Stimulated activated CD4-positive, alpha-beta T cell treated with anti-CD3 and anti-CD28 coated beads, Interleukin-1b, Interleukin-23, amount 100 ng/mL, for 24 hours (primary cell): Measurements from ENCODE around the gene KRT74.

Experiments used
- DNase-seq, 4 experiments: peaks; one replicate each; pipeline ENCODE4 v3.0.0-alpha.2; 2020; ENCODE audit warnings: low read depth in 4 of 4, low spot score in 1 of 4

The KRT74 gene

DNA sequence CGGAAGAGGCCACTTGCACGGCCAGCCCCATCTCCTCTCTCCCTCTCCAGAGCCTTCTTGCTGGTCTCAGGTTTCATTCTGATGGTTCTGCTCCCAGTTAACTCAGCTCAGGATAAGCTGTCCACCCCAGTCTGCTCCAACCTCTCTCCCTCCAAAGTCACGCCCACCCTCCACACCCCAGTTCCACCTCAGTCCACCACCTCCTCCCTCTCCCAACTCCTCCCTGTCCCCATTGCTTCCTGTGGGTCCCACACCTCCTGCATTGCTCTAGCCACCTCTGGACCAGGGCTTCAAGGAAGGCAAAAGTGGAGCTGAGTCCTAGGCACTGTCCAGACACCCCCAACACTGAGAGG, 33.8 kb downstream of the KRT74 start:
- DNase-seq, result no peak

DNA sequence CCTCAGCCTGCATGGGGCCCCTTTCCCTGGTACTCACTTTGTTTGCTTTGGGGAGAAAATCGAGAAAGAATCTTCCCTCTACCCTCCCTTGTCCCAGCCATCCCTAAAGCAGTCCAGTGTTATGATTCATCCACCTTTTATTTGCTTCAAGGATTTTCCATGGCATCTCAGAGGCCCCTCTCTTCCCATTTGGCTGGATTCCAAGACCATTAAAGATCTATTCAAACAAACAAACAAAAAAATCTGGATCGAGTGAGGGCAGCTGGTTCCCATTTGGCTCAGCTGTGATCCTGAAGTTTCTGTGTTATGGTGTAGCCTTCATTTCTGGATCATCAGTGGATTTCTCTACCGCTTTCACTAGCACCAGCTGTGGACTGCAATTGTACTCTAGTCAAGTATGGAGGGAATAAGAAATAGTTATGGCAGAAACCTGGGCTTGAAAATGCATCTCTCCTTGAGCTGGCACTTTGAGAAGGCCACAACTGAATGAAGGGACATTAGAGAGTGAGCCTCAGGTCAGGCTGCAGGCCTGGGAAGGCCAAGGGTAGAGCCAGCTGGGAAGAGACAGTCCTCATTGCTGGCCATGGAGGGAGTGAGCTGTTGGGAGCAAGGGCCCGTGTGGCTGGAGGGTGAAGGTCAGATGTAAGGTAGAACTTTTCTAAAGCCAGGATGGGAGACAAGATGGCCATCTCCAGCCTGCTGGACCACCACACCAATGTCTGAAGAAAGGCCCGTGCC, 34.4 kb downstream of the KRT74 start:
- no peak for DNase-seq

DNA sequence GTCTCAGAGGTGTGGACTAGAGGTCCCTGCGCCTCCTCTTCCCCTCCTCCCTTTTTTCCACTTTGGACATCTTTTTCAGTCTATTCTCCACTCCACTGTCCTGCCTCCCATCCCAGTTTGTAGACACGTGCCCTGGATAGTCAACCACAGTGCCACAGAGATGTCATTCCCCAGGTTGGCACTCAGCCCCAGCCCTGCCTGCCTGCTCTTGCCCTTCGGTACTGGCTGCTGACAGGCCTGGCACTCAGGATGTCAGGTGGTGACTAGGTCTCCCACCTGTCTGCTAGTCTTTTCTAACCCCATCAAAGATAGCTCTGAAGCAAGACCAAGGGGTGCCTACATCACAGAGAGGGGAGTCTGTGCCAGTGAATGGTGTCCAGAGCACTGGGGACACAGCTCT, 36.5 kb downstream of the KRT74 start:
- no peak for DNase-seq

DNA sequence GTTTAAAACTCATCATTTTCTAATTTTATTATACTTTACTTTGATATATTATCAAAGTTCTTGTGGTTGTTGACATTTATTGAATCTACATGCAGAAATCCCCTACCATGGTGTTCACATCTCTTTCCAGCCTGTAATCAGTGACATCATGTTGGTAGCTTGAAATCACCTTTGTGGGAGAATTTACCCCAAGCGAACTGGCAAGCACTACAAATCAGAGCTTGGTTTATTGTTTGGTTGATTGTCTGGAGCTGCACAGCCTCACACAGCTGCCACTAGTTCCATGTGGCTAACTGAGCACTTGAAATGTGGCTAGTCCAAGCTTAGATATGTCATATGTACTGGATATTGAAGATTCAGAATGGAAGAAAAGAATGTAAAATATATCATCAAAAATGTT, 38.1 kb downstream of the KRT74 start:
- DNase-seq, result no peak

DNA sequence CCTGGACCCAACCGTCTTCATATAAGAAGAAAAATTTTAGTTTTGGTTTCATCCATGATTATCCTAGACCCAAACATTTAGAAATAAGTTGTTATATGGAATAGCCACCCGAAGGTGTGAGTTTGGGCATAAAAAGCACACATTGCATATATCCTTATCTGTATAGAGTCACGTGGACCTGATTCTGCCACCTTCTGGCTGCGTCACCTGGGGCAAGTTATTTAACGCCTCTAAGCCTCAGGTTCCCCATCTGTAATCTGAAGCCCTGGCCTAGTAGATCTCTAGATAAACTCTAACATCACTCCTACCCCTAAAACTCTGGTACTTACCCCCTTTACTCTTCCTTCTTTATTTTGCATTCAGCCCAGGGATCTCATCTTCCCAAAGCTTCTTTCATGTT, 39.2 kb downstream of the KRT74 start:
- DNase-seq, result no peak

DNA sequence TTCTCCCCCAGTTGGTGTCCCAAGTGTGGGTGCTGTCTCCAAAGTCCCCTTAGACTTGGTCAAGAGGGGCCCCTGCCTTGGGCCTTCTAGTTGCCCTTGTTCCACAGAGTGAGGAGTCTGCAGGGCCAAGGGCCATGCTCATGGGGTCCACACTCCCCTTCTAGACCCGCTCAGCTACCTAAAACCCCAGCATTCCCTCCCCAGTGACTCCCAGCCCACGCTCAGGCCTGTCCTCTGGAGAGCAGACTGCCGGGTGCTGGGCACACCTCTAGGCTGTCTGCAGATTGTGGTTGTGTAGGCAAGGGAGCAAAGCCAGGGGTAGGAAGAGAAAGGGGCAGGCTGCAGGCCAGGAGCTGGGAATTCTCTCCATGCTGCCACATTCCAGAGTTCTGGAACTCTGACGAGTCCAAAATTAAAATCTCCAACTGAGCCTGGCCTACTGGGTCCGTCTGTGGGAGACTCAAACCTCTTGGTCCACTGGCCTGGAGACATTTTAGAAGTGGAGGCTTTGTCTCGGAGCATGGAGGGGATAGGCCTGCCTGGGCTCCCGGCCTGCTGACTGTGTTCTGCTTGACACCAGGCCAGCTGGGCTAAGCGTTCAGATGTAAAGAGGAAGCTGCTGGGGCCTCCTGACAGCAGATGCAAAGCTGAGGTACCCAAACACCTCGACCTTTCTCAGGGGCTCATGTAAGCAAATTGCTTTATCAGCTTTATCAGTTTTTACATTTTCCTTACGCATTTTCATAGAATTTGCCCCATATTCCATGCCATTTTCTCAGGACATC, 39.8 kb downstream of the KRT74 start:
- DNase-seq, result no peak

DNA sequence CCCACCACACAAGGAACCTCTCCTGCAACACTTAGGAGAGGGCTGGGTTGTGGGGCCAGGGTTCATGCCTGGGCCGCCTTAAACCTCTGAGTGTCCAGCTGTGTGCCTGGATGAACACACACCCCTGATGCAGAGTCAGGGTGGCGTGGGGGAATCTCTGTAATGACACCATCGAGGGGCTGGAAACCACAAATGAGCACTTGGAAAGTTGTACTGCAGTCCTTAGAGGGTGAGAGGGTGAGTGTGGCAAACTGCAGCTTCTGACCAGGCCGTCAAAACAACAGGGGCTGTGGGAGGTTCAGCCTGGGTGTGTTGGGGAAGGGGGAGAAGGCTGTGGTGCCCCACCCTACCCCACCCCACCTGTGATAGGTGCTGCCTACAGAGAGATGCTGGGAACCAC, 41.0 kb downstream of the KRT74 start:
- no peak for DNase-seq

DNA sequence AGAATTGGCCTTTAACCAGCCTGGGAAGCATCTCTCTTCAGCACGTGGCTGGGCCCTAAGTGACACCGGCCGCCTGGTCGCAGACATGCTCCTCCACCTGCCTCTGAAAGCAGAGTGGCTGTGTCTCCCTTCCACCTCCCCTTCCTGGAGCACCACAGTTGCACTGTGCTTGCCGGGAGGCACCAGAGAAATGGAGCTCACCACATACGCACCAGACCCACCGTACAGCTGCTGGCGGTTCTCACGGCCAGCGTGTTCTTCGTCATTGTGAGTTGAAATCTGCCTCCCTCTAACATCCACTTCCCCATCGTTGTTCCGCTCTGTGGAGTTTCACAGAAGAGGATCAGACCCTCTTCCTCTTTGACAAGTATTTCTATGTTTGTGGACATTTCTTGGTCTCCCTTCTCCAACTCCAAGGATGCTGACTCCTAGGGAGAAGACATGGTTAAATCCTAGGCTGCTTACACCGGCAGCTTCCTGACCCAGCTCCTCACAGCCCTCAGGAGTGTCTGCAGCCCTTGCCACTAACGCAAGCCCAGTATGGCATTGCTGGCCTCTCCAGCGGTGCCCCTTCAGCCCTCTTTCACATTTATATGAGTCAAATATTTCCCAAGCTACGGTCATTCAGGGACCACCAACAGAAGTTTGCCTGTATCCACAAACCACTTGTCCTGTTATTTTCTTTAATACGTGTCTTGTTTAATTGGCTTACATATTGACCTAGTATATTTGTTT, 41.9 kb downstream of the KRT74 start:
- no peak for DNase-seq

DNA sequence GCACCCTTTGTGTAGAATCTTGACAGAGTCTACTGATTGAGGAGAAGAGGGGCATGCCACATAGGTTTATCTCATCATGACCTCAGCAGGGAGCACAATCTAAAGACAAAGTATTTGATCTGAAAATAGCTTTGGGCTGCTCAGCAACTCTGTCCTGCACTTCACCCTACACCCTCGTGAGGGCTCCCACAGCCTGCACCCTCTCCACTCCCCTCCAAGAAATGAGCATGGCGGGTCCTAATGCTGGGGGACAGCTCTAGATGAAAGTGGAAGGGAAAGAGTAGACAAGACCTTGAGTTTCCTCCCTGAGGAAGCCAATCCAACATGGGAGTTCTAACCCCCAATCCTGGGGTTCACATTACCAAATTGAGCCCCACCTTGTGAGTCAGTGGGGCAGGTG, 42.7 kb downstream of the KRT74 start:
- no peak for DNase-seq

DNA sequence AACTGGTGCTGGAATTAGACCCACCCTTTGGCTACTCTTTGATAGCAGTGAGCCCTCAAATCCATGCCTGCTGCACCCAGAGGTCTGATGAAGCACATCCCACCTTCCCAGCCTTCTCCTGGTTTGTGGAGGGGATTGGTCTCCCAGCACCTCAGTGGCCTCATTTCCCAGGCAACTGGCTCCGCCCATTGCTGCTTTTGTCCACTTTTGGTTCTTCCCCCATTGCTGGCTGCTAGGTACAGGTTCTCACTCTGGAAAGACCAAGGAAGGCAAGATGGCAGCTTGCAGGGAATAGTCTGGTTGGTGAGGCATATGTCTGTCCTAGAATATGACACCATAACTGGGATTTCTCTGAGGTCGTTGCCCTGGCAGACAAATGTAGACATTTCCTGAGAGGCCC, 43.3 kb downstream of the KRT74 start:
- DNase-seq, result no peak

DNA sequence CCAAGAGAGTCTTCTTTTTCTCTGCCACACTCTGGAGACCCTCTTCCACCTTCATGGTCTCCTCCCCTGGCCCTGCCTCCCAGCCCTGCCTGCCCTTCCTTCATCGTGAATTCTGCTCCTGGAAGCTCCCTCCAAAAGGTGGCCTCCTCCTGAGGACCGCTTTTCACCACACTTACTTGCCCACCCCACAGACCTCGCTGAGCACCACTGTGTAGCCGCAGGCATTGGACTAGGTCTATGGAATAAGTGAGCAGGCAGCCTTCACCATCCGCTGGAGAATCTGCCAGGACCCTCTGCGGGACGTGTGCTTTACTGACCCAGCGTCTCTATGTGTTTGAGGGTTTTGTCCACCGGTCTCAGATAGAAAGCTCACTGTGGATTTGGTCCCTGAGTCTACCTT, 43.8 kb downstream of the KRT74 start:
- DNase-seq, result no peak

DNA sequence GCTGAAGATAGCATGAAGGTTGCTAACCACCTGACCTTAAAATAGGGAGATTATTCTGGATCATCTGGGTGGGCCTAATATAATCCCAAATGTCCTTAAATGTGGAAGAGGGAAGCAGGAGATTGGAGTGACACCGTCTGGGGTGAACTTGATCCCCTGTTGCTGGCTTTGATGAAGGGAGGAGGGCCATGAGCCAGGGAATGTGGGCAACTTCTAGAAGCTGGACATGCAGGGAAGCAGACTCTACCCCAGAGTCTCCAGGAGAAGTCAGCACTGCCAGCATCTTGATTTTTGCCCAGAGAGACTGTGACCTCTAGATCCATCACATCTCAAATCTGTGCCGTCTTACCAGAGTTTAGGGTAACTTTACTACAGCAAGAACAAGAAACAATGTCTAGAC, 44.2 kb downstream of the KRT74 start:
- no peak for DNase-seq

DNA sequence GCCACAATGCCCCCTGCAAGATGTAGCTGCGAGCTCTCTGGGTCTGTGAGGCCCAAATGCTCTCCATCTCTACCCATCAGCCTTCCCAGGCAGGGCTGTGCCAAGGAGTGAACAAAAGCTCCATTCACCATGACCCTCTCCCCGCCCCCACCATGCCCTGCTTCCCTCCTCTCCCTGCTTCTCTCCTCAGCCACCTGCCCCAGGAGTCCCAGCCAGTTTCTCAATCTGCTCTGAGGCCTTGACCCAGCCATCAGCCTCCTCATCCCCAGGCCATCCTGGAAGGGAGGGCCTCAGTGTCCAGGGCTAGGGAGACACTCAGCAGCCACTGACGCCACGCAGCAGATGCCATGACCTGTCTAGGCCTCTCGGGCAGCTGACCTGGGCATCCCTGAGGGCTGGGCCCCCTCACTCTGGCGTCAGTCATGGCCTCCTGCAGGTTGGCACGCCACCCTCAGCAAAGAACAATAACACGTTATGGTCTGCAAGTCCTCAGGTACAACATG, 45.0 kb downstream of the KRT74 start:
- no peak for DNase-seq

DNA sequence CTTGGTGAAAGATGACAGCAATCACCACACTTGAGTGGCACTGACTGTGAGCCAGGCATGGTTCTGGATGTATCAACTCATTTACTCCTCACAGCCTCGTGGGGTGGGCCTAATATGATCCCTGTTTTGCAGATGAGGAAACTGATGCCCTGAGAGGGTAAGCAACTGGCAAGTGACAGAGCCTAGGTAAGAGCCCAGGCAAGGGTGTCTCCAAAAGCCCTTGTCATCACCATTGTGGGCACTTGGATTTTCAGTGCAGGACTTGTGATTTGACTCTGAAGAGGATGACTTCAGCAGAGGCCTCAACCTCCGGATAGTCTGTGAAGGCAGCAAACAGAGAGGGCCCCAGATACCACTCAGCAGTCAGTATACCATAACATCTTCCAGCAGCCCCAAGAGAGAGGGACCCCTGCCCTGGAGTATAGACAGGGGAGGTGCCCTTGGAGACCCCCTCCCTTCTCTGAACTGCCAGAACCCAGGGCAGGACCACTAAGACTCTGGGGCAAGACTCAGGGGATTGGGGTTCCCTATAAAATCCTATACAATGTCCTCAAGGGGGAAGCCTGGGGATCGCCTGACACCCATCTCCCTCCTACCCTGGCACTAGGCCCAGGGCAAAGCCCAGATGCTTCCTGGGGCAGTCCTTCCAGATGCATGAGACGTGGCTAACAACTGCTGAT, 46.4 kb downstream of the KRT74 start:
- no peak for DNase-seq

DNA sequence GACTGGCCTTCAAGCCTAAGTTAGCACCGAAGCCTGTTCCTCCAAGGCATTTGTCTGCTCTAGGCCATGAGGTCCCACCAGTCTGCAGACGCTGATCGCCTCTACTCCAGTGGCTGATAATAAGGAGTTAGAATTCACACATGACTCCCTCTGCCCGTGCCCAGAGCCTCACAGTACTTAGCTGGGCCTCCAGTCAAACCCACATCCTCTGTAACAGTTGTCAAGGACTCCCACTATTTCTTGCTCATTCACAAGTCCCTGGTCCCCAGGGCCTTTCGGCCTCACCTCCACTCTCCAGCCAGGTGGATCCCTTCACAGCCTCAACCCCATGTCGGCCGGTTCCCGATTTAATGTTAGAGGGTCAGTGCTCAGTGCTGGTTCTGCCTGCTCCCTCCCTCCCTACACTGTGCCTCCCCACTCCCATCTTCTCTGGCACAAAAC, 47.1 kb downstream of the KRT74 start:
- DNase-seq, result no peak

DNA sequence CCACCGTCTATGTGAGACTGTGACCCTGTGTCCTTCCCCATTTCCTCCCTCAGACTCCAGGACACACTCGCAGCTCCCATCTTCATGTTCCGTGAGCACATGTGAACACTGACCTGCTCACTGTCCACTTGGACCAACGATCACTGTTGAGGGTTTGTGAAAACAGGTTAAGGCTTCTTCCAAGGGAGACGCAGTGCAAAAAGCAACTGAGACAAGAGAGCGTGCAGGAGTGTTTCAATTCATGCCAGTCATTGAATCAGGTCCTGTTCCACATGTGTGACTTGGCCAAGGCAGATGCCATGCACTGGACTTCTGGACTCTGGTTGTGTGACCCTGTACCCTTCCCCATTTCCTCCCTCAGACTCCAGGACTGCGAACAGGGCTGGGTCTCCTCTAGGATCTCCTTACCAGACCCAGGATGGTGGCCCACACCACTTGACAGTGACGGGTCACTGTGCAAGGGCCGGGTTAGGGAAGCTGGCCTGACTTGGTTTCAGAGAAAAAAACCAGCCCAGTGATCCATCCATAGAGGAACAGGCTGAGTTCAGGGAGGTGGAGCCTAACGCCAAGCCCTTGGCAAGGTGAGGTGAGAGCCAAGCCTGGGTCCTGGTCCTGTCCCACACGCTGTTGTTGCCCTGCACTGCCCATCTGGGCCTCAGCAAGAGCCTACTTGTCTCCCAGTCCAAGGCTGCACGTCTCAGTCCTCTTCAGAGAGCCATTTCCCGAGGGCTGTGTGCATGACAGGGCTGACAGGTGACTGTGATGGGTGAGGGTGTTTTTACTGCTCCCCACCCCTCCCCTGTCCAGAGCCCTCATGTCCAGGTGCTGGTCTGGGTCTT, 47.8 kb downstream of the KRT74 start:
- DNase-seq, result no peak

DNA sequence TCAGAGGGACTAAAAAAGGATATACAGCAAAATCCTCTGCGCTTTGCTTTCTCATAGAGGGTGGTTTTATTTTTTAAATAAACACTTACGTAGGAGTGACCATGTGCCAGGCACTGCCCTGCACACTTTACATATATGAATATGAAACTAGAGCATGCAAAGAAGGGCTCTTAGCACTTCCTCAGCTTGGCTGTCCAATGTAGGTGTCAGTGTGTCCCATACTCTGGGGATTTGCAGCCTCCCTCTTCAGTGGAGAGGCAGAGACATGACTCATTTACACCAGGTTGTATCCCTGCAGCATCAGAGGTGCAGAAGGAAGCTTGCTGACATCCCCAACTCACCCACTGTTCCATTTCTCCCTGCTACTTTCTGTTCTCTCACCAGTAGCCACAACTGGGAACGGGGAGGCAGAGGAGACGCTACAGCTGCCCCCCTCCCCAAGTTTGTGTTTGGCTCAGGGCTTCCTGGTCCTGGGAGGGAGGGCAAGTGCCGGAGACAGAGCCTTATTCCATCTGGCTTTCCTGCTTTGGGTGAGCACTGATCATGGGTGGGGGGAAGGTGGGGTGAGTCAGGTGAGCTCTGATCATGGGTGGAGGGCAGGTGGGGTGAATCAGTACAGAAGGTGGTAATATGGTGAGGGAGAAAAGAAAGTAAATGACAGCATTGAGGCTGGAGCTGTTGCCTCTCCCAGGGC, 48.6 kb downstream of the KRT74 start:
- no peak for DNase-seq

DNA sequence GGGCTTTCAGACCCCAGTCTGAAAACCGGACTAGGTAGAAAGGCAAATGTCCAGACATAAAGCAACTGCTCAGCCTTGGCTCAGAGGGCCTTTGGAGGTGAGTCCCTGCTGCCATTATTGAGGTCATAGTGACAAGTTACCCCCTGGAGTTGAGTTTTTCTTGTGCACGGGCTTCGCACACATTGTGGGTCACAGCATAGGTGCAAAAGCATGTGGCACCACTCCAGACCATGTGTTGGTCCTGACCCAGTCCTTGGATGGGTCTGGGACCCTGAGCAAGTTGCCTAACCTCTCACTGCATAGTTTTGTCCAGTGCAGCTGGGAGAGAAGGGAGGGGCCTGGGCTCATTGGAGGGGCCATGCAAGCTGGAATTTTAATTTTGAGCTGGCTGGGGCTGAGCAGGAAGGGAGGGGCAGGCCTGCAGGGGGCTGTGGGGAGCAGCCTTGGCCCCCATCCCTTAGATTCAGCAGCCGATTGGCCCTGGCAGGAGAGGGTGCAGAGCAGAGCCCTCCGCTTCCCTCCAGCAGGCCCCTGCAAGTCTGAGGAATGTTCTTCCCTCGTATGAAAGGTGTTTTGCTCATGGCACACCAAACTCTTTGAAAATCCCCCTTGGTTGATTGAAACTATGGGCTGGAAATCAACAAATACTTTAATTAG, 49.3 kb downstream of the KRT74 start:
- no peak for DNase-seq

DNA sequence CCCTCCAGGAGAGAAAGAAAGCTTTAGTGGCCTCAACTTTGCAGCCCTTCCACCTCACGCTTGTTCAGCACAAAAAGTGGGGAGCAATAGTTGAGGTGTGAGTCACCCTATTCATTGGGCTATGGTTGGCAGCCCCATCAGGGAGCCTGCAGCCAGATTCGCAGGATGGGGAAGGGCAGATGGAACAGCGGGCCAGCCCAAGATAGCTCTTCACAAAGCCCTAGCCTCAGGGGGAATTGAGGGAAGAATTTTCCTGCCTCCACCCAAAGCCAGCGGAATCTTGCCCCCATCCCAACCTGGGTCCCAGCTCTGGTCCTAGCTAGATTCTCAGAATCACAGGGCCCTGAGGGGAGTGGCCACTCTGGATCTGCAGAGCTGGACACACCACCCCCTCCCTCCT, 49.8 kb downstream of the KRT74 start:
- no peak for DNase-seq
